Measurements from ENCODE around the gene ERG. TPM values are rescaled to one million over a fixed set of nuclear protein-coding genes. Genes with fewer than 3 reads are reported as not detected.

ERG gene
- total RNA-seq (2014; rRNA removed; shearing (Covaris generic)): not detected in 2 replicates

GRCh38 chr21:38498057-38498833, at the start of gene ERG:
Gene ERG (minus strand): TSS chr21:38498477. CDS start chr21:38498380, 97 bp downstream.

Small RNAs within 50 kb of the gene (small RNA-seq; reads per million reads assigned to genes)
- not detected for gene SNRPGP13

Other genes starting within 250 kb of the ERG start
- 0.08 and 0.19 TPM in 2 replicates for gene KCNJ15, start 241.5 kb downstream of the ERG start, total RNA-seq (2014; rRNA removed; shearing (Covaris generic))

All from A375 (cell line).